Omental fat pad (tissue), 4 donors: ENCODE results near the gene COLEC12. TPM values are rescaled to one million over a fixed set of nuclear protein-coding genes. Genes with fewer than 3 reads are reported as not detected.

Experiments used
- ATAC-seq: fragments of 150-250 bp; one replicate; pipeline ENCODE4 v1.9.1; 2016; ENCODE audit warnings: mild to moderate bottlenecking, moderate library complexity; ENCODE audit not compliant: low FRiP score
- DNase-seq: peaks from one replicate; pipeline ENCODE4 v3.0.0-alpha.2; 2019; ENCODE audit warnings: low spot score
- total RNA-seq, 4 donors: library from RNA; depleted of rRNA; stranded (reverse); fragments of >200 nt; gene quantifications; one replicate each; pipeline ENCODE4 v1.1.0, GENCODE V29; 2016
- TF ChIP-seq, protein P1 (sequence below), 3 donors: fragments of 450-650 bp; IDR thresholded peaks; one replicate each; pipeline ENCODE4 v1.5.1; 2016 to 2017; ENCODE audit warnings: antibody characterized with exemption in 3 of 3, mild to moderate bottlenecking in 3 of 3, moderate library complexity in 2 of 3

COLEC12 gene
- total RNA-seq, 4 donors from 2014 or later: 25.3 to 54.8 (median 42.7) TPM

DNA sequence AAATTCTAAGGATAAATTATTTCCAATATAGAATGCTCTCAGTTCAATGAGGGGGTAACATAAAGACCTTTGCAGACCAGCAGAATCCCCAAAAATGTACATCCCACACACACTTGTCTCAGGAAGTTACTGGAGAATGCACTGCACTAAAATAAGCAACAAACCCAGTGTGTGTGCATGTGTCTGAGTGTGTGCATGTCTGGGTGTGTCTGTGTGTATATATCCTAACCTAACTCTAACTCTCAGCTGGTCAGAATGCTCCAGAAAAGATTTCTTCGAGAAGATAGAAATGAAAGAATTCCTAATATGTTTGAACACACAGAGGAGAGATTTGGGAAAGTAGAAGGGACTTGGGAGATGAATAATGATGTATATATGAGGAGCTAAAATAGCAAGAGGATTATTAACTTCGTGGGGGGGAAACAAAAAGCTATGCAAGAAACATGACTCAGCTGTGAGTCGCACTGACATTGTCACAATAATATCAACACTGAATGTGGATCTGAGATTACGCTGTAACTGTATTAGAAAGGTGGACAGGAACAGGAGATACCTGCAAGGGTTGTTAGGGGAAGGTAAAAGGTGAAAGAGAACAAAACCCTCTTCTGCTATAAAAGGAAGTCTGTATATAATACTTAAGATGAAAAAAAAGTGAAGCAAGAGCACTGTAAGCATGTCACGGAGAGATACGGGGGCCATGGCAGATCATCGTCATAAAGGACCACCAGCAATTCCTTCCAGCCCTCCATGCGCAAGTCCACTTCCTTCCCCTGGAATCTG, 11.1 kb downstream of the COLEC12 start:
- no peak for DNase-seq
- peak; percentile 42 for ATAC-seq
- TF ChIP-seq, protein P1, sequence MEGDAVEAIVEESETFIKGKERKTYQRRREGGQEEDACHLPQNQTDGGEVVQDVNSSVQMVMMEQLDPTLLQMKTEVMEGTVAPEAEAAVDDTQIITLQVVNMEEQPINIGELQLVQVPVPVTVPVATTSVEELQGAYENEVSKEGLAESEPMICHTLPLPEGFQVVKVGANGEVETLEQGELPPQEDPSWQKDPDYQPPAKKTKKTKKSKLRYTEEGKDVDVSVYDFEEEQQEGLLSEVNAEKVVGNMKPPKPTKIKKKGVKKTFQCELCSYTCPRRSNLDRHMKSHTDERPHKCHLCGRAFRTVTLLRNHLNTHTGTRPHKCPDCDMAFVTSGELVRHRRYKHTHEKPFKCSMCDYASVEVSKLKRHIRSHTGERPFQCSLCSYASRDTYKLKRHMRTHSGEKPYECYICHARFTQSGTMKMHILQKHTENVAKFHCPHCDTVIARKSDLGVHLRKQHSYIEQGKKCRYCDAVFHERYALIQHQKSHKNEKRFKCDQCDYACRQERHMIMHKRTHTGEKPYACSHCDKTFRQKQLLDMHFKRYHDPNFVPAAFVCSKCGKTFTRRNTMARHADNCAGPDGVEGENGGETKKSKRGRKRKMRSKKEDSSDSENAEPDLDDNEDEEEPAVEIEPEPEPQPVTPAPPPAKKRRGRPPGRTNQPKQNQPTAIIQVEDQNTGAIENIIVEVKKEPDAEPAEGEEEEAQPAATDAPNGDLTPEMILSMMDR (IDR thresholded peaks at IDR 0.05): no peak

DNA sequence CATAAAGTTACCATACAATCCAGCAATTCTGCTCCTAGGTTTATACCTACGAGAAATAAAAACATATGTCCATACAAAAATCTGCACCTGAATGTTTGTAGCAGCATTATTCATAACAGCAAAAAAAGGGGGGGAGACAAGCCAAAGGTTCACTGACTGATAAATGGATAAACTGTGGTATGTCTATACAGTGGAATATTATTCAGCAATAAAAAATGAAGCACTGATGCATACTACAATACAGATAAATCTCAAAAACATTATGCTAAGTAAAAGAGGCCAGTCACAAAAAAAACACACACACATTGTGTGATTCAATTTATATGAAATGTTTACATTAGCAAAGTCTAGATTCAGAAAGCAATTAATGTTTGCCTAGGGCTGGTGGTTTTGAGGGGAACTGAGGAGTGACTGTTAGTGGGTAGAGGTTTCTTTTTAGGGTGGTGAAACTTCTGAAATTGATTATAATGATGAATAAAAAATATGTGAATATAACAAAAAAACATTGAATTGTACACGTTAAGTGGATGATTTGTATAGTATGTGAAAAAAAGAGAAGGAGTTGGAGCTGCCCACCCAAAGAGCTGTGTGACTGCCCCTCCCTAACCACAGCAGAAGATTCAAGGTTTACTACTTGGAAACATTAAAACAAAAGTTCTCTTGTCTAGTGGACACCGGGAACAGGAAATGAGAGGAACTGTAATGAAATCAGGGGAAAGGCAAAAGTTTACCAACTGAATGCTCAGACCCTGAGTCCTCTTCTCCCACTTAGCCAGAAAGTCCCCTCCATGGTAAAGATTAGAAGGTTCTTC, 13.4 kb downstream of the COLEC12 start:
- TF ChIP-seq, protein P1 (IDR thresholded peaks at IDR 0.05): no peak
- DNase-seq (no peak), ATAC-seq (no peak)

DNA sequence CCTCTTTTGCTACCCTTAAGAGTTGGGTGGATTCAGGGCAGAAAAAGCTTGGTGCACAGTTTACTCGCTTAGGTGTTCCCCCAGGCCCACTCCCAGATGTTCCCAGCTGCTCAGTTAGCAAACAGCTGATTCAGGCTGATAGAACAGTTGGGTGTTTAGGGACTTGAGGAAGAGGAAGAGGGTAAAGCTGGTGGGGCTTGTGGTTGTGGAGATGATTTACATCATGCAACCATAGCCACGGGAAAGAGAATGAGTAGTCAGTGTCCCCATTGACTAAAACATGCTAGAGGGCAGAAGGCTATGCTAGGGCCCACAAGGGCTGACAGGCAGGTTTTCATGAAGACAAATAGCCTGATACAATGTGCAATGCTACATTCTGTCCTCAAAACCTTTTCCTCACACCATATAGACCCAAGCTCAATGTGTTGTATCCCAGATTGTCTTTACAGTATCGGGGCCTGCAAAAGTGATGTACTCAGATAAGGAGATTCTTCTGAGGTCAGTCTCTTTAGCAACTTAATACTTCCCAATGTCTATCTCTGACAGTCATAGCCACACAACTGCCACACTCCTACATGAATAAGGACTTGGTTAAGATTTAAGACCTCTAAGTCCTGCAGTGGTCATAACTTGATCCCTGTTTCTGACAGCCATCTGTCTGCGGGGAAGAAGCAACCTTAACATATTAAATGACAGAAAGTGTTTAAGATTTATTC, 15.6 kb downstream of the COLEC12 start:
- ATAC-seq (no peak), DNase-seq (no peak)
- TF ChIP-seq, protein P1 (IDR thresholded peaks at IDR 0.05): no peak

DNA sequence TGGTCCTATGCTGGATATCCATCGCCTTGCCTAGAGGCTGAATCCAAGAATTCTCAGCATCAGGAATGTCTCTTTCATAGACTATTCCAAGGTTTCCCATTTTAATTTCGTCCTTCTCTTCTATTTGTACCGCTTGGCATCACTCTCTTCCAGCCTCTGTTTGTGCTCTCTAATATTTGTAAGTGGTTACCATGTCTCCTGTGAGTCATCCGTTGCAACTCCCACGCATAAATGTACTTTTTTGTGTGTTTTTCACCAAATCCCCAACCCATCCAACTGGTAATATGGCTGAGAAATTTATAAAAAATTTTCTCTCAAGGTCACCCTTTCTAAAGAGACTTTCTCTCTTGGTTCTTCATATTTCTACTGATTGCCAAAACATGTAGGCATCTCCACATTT, 21.8 kb downstream of the COLEC12 start:
- TF ChIP-seq, protein P1 (IDR thresholded peaks at IDR 0.05): no peak
- ATAC-seq (no peak), DNase-seq (no peak)

DNA sequence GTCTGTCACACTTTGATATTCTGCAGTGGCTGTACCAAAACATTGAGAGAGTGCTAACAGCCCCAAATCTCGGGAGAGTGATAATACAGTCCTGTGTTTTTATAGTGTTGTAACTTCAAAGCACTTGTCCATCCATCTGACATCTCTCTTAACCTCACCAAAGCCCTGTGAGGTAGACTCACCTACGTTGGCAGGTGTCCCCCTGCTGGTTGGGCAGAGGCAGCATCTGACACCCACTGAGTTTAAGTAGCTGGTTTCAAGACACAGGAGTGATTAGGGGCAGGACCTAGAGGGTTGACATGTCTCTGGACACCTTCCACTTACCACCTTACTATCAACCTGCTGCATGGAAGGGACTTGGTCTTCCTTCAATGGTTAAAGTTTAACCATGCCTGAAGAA, 22.9 kb downstream of the COLEC12 start:
- no peak for DNase-seq
- TF ChIP-seq, protein P1 (IDR thresholded peaks at IDR 0.05): no peak
- ATAC-seq: no peak

DNA sequence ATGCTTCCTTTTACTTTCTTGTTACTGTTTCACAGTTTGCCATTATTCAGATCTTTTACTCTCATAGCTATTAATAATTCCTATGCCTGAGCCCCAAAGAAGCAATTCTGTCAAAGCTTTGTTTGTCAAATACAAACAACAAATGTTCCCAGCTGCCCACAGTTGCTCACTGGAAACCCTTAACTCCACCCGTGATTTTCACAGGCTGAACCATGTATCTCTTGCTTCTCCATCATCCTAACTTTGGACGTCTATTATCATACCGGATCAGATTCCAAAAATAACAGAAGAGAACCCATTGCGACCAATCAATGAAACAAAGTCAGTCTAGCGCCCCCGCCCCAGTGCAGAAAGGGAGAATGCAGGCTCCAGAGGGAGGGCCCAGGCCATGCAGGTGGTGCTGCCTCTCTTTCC, 24.2 kb downstream of the COLEC12 start:
- TF ChIP-seq, protein P1 (IDR thresholded peaks at IDR 0.05): no peak
- no peak for ATAC-seq

More for the DNA sequence above, 24.2 kb downstream of the COLEC12 start:
- no peak for DNase-seq
